WTC11 (cell line): ENCODE data around the gene CLDN7. TPM values are rescaled to one million over a fixed set of nuclear protein-coding genes. Genes with fewer than 3 reads are reported as not detected.

Source experiments
- AFF4 ChIP-seq: sonication (generic); formaldehyde crosslinking; IDR thresholded peaks from 2 replicates; pipeline ENCODE4 v1.8.1; 2023; ENCODE audit warnings: mild to moderate bottlenecking, missing genetic modification reagents, borderline replicate concordance
- CREB1 ChIP-seq: sonication (generic); formaldehyde crosslinking; IDR thresholded peaks from 2 replicates; pipeline ENCODE4 v1.8.0; 2023; ENCODE audit warnings: mild to moderate bottlenecking, missing genetic modification reagents
- CREM ChIP-seq: sonication (generic); formaldehyde crosslinking; IDR thresholded peaks from 2 replicates; pipeline ENCODE4 v1.8.1; 2022; ENCODE audit warnings: mild to moderate bottlenecking, missing genetic modification reagents, moderate library complexity
- ELF4 ChIP-seq: sonication (generic); formaldehyde crosslinking; IDR thresholded peaks from 2 replicates; pipeline ENCODE4 v1.8.1; 2022; ENCODE audit warnings: low read depth, mild to moderate bottlenecking, moderate library complexity, missing genetic modification reagents
- ETV6 ChIP-seq: sonication (generic); formaldehyde crosslinking; IDR thresholded peaks from 2 replicates; pipeline ENCODE4 v1.8.1; 2022; ENCODE audit warnings: mild to moderate bottlenecking, missing genetic modification reagents
- FOXP1 ChIP-seq: sonication (generic); formaldehyde crosslinking; IDR thresholded peaks from 2 replicates; pipeline ENCODE4 v1.8.0; 2022; ENCODE audit warnings: missing genetic modification reagents, mild to moderate bottlenecking, moderate library complexity, borderline replicate concordance
- GABPB1 ChIP-seq: sonication (generic); formaldehyde crosslinking; IDR thresholded peaks from 2 replicates; pipeline ENCODE4 v1.8.1; 2023; ENCODE audit warnings: mild to moderate bottlenecking, missing genetic modification reagents
- HMGXB4 ChIP-seq: sonication (generic); formaldehyde crosslinking; IDR thresholded peaks from 2 replicates; pipeline ENCODE4 v1.8.1; 2023; ENCODE audit warnings: mild to moderate bottlenecking, moderate library complexity, missing genetic modification reagents
- IRF2 ChIP-seq: sonication (generic); formaldehyde crosslinking; IDR thresholded peaks from 2 replicates; pipeline ENCODE4 v1.8.0; 2022; ENCODE audit warnings: low read depth, missing genetic modification reagents, borderline replicate concordance
- NR3C1 ChIP-seq: sonication (generic); formaldehyde crosslinking; conservative IDR thresholded peaks from 2 replicates; pipeline ENCODE4 v1.8.1; 2023; ENCODE audit warnings: low read depth, mild to moderate bottlenecking, missing genetic modification reagents
- PREB ChIP-seq: sonication (generic); formaldehyde crosslinking; IDR thresholded peaks from 2 replicates; pipeline ENCODE4 v1.8.1; 2022; ENCODE audit warnings: mild to moderate bottlenecking, missing genetic modification reagents, moderate library complexity, borderline replicate concordance
- PRRX2 ChIP-seq: fragments of 250-450 bp; sonication (Bioruptor Pico); IDR thresholded peaks from 2 replicates; pipeline ENCODE4 v1.8.0; 2021; ENCODE audit warnings: mild to moderate bottlenecking
- RELA ChIP-seq: sonication (generic); formaldehyde crosslinking; IDR thresholded peaks from 2 replicates; pipeline ENCODE4 v1.8.1; 2022; ENCODE audit warnings: missing genetic modification reagents, mild to moderate bottlenecking, borderline replicate concordance
- ZBTB43 ChIP-seq: sonication (generic); formaldehyde crosslinking; IDR thresholded peaks from 2 replicates; pipeline ENCODE4 v1.8.1; 2023; ENCODE audit warnings: mild to moderate bottlenecking, missing genetic modification reagents
- ZNF121 ChIP-seq: sonication (generic); formaldehyde crosslinking; IDR thresholded peaks from 2 replicates; pipeline ENCODE4 v1.8.0; 2023; ENCODE audit warnings: missing genetic modification reagents
- ZNF396 ChIP-seq: fragments of 250-450 bp; sonication (Bioruptor Pico); IDR thresholded peaks from 2 replicates; pipeline ENCODE4 v1.8.0; 2021; ENCODE audit warnings: mild to moderate bottlenecking, moderate library complexity, borderline replicate concordance
- ZNF416 ChIP-seq: fragments of 250-450 bp; sonication (Bioruptor Pico); IDR thresholded peaks from 2 replicates; pipeline ENCODE4 v1.9.0; 2021; ENCODE audit warnings: mild to moderate bottlenecking, inconsistent platforms
- ZNF512 ChIP-seq: sonication (generic); formaldehyde crosslinking; IDR thresholded peaks from 2 replicates; pipeline ENCODE4 v1.8.1; 2022; ENCODE audit warnings: missing genetic modification reagents, borderline replicate concordance
- total RNA-seq: library from RNA; stranded (reverse); gene quantifications from 3 replicates; pipeline ENCODE4 v1.2.3, GENCODE V29; 2021
- TF ChIP-seq, protein P1 (sequence below): fragments of 250-450 bp; sonication (Bioruptor Pico); conservative IDR thresholded peaks from 2 replicates; pipeline ENCODE4 v1.9.0; 2021; ENCODE audit warnings: mild to moderate bottlenecking
- TF ChIP-seq, protein P2 (sequence below): sonication (generic); formaldehyde crosslinking; IDR thresholded peaks from 2 replicates; pipeline ENCODE4 v1.8.0; 2023; ENCODE audit warnings: missing genetic modification reagents
- TF ChIP-seq, protein P3 (sequence below): sonication (generic); formaldehyde crosslinking; IDR thresholded peaks from 2 replicates; pipeline ENCODE4 v1.8.0; 2023; ENCODE audit warnings: missing genetic modification reagents, mild to moderate bottlenecking, borderline replicate concordance

The CLDN7 gene
- total RNA-seq, 1 experiment from 2014 or later, result 136 TPM

- TF ChIP-seq GABPB1 (CRISPR knock-in tag) (no peak), ZNF121 (CRISPR knock-in tag) (no peak), AFF4 (CRISPR knock-in tag) (no peak), NR3C1 (CRISPR knock-in tag) (no peak), CREM (no peak), ZNF512 (no peak), RELA (CRISPR knock-in tag) (no peak), HMGXB4 (CRISPR knock-in tag) (no peak), PREB (CRISPR knock-in tag) (no peak), ZNF416 (CRISPR knock-in tag) (no peak; the same call in 1 of the 2 replicates), ZBTB43 (CRISPR knock-in tag) (no peak), PRRX2 (CRISPR knock-in tag) (no peak), ETV6 (0 out of 2 replicates have a peak, but pooled peaks have one; percentile 15), ZNF396 (CRISPR knock-in tag) (no peak), IRF2 (CRISPR knock-in tag) (no peak), CREB1 (no peak), ELF4 (no peak), FOXP1 (CRISPR knock-in tag) (peak; percentile 89)
- TF ChIP-seq, protein P1, sequence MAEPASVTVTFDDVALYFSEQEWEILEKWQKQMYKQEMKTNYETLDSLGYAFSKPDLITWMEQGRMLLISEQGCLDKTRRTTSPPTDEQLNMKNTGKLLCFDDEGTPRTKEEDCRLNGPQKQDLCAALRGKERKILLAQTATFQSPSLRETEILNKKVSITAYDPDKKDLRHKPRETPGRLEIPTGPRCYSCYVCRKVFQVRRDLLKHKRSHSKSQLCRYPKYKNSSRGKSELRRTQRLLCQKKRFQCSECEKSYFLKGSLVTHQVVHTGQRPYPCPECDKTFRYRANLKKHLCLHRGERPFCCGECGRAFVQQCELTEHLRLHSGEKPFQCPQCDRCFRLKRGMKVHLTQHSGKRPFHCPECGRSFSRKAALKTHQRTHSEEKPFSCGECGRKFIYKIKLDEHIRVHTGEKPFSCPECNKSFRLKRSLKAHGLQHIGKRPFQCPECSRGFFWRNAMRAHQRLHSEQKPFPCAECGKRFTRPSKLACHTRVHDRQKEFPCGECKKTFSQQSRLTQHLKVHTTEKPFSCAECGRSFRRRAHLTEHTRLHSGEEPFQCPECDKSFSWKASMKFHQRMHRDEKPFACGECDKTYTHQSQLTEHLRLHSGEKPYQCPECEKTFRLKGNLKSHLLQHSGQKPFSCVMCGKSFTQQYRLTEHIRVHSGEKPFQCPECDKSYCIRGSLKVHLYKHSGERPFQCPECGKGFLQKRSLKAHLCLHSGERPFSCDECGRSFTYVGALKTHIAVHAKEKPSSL (CRISPR knock-in tag), result peak; percentile 82
- TF ChIP-seq, protein P2, sequence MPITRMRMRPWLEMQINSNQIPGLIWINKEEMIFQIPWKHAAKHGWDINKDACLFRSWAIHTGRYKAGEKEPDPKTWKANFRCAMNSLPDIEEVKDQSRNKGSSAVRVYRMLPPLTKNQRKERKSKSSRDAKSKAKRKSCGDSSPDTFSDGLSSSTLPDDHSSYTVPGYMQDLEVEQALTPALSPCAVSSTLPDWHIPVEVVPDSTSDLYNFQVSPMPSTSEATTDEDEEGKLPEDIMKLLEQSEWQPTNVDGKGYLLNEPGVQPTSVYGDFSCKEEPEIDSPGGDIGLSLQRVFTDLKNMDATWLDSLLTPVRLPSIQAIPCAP (CRISPR knock-in tag), result no peak
- TF ChIP-seq, protein P3, sequence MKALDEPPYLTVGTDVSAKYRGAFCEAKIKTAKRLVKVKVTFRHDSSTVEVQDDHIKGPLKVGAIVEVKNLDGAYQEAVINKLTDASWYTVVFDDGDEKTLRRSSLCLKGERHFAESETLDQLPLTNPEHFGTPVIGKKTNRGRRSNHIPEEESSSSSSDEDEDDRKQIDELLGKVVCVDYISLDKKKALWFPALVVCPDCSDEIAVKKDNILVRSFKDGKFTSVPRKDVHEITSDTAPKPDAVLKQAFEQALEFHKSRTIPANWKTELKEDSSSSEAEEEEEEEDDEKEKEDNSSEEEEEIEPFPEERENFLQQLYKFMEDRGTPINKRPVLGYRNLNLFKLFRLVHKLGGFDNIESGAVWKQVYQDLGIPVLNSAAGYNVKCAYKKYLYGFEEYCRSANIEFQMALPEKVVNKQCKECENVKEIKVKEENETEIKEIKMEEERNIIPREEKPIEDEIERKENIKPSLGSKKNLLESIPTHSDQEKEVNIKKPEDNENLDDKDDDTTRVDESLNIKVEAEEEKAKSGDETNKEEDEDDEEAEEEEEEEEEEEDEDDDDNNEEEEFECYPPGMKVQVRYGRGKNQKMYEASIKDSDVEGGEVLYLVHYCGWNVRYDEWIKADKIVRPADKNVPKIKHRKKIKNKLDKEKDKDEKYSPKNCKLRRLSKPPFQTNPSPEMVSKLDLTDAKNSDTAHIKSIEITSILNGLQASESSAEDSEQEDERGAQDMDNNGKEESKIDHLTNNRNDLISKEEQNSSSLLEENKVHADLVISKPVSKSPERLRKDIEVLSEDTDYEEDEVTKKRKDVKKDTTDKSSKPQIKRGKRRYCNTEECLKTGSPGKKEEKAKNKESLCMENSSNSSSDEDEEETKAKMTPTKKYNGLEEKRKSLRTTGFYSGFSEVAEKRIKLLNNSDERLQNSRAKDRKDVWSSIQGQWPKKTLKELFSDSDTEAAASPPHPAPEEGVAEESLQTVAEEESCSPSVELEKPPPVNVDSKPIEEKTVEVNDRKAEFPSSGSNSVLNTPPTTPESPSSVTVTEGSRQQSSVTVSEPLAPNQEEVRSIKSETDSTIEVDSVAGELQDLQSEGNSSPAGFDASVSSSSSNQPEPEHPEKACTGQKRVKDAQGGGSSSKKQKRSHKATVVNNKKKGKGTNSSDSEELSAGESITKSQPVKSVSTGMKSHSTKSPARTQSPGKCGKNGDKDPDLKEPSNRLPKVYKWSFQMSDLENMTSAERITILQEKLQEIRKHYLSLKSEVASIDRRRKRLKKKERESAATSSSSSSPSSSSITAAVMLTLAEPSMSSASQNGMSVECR, result no peak; the same call in 1 of the 2 replicates
Measured at GRCh38 chr17:7242717-7243452, 19.4 kb downstream of the CLDN7 start (continued).
